Hematopoietic multipotent progenitor cell treated with erythropoietin and hydrocortisone succinate and interleukin-3 and kit ligand, for 8 days (in vitro differentiated cells): ENCODE data around the gene SFTPA2.
"Not testable (repeated sequence)": the region's sequence is repeated elsewhere in the genome, so short reads cannot be mapped to it uniquely, and the experiment has no call there.

Source experiments
- DNase-seq: peaks from one replicate; pipeline ENCODE4 v3.0.0-alpha.2; 2015

SFTPA2 gene

GRCh38 chr10:79509306-79509933 lies 50.8 kb downstream of the SFTPA2 start:
- DNase-seq = not testable (repeated sequence)

- not testable (repeated sequence) for DNase-seq
Measured at GRCh38 chr10:79508245-79508644, 52.0 kb downstream of the SFTPA2 start.

DNA sequence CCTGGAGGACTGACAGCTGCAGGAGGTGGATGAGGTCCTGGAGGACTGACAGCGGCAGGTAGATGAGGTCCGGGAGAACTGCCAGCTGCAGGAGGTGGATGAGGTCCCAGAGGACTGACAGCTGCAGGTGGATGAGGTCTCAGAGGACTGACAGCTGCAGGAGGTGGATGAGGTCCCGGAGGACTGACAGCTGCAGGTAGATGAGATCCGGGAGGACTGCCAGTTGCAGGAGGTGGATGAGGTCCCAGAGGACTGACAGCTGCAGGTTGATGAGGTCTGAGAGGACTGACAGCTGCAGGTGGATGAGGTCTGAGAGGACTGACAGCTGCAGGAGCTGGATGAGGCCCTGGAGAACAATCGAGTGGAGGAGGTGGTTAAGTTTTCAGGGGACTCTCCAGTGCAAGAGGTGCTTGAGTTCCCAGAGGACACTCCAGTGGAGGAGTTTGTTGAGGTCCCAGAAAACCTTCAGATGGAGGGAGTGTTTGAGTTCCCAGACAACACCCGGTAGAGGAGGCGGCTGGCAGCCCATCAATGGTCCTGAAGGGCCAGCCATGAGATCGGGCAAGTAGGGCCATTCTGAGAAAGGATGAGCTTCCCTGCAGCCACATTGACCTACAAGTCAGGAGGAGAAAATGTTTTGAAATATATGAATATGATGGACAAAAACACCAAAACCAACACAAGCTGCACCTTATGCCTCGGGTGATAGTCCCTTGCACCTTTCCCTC lies 52.6 kb downstream of the SFTPA2 start:
- no peak for DNase-seq
